Stimulated activated memory B cell treated with anti-CD40 and anti-IgM and Interleukin-4, amounts not matched to agents 10 μg/mL and 1 μg/mL and 100 μg/mL, for 72 hours (primary cell): Measurements from ENCODE around the gene NCOR1.

Source experiments
- ATAC-seq: fragments of 150-1000 bp; cut with Tn5 transposase; 2 replicates; pipeline ENCODE4 v1.10.0; 2021
- H3K27ac Mint-ChIP-seq: one replicate; pipeline ENCODE4 v1.8.0; 2022; ENCODE audit warnings: mild to moderate bottlenecking, mixed read lengths
- H3K27me3 Mint-ChIP-seq: one replicate; pipeline ENCODE4 v1.8.0; 2022; ENCODE audit warnings: mixed read lengths
- H3K36me3 Mint-ChIP-seq: one replicate; pipeline ENCODE4 v1.8.0; 2022; ENCODE audit warnings: mixed read lengths
- H3K4me1 Mint-ChIP-seq: one replicate; pipeline ENCODE4 v1.8.0; 2022; ENCODE audit warnings: mixed read lengths
- H3K4me3 Mint-ChIP-seq: one replicate; pipeline ENCODE4 v1.8.0; 2022; ENCODE audit warnings: mild to moderate bottlenecking, moderate library complexity, mixed read lengths
- H3K9me3 Mint-ChIP-seq: one replicate; pipeline ENCODE4 v1.8.0; 2022; ENCODE audit warnings: mixed read lengths

Gene NCOR1

DNA sequence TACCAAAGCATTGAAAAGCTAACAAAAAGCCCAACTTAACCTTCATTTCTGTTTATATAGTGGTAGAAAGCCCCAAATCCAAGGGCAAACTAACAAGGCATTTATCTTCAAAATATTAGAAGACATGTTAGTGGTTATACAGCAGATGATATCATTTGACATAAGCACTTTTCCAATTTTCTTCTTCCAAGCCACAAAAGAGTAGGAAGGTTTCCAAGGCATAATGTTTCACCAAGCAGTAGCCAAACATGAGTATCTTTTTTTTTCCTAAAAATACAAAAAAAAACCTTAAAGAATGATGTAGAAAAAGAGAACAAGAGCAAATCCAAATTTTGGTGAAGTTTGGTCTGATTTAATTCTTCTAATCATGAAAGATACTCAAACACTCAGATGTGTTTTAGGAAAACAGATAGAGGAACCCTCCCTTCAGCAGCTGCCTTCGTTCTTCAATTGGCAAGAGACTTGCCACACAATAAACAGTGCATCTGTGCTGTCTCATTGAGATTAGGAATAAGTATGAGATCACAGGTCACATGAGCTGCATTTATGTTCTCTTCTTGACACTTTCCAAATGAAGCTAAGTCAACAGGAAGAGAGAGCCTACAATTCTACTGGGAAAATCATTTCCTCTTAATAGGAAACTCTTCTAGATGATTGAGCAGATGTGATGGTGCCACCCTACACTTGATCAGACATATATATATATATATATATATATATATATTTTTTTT is 109.0 kb downstream of the NCOR1 start:
- H3K4me1 Mint-ChIP-seq = no peaks in the 10 kb centered on the region
- ATAC-seq = no peak
- H3K9me3 Mint-ChIP-seq = no peaks in the 10 kb centered on the region
- no peak overlapping the region for H3K4me3 Mint-ChIP-seq
- no peak overlapping the region for H3K27ac Mint-ChIP-seq
- no peaks in the 10 kb centered on the region for H3K27me3 Mint-ChIP-seq
- peaks cover 47% of the 10 kb centered on the region for H3K36me3 Mint-ChIP-seq

DNA sequence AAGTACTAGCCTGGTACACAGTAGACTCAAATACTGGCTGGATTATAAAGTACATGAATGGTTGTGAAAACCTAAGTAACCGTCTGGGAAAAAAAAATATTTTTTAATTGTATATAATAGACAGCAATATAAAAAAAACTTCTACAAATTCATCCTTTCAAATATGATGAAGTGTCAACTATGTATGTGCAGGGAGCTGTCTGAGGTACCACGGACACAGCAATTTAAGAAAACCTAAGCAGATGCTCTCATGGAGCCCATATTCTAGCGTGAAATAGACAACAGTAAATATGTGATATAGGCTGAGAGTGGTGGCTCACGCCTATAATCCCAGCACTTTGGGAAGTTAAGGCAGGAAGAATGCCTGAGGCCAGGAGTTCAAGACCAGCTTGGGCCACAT is 111.1 kb downstream of the NCOR1 start:
- ATAC-seq = no peak
- H3K4me3 Mint-ChIP-seq = no peak overlapping the region
- peaks cover 53% of the 10 kb centered on the region for H3K36me3 Mint-ChIP-seq
- H3K27me3 Mint-ChIP-seq = no peaks in the 10 kb centered on the region
- no peaks in the 10 kb centered on the region for H3K9me3 Mint-ChIP-seq
- no peaks in the 10 kb centered on the region for H3K4me1 Mint-ChIP-seq
- no peak overlapping the region for H3K27ac Mint-ChIP-seq

DNA sequence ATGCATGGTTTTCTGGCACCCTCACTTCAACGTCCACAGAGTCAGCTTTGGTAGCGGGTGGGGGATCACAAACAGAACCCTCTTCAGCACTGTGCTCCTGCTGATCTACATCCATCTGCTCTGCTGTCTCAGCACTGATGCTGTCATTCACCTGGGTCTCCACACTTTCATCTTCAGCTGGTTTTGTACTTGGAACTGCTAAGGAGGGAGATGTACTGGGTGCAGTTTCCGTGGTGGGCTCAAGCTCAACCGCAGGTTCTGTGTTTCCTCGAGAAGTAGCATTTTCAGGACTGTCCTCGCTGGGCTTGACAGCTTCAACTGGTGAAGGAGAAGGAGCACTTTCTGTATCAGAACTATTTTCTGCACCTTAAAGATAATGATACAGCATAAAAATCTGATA is 113.9 kb downstream of the NCOR1 start:
- Mint-ChIP-seq H3K4me1 (no peaks in the 10 kb centered on the region), H3K9me3 (no peaks in the 10 kb centered on the region), H3K36me3 (peaks cover 63% of the 10 kb centered on the region), H3K27ac (no peak overlapping the region), H3K4me3 (no peak overlapping the region), H3K27me3 (no peaks in the 10 kb centered on the region)
- no peak for ATAC-seq

DNA sequence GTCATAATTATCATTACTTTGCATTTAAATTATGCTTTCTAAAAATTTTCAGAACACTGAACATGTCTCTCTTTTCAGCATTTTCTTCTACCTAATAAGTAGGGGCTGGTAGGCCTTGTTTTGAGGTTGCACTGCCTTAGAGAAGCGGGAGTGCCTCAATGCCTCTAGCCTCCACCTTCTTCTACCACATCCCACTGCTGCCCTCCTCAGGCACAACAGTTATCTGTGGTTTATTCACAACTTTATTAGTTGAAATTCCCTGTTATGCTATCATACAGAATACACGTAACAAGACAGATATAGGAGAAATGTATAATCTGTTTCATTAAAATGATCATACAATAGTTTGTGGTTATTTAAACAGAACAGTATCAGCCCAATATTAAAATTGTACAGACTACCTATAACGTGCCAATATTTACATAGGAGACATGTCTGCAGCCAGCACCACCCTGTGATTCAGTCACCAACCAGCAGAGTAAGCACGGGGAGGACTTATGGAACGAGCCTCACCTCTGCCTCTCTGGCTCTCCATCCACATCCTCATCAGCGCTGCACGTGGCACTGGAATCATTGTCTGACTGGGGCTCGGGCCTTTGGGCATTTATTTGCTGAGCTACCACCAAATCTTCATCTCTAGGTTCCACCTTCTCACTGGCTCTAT is 114.5 kb downstream of the NCOR1 start:
- no peak for ATAC-seq
- no peaks in the 10 kb centered on the region for H3K4me1 Mint-ChIP-seq
- peaks cover 63% of the 10 kb centered on the region for H3K36me3 Mint-ChIP-seq
- H3K27ac Mint-ChIP-seq = no peak overlapping the region
- H3K27me3 Mint-ChIP-seq = no peaks in the 10 kb centered on the region
- H3K4me3 Mint-ChIP-seq = no peak overlapping the region
- no peaks in the 10 kb centered on the region for H3K9me3 Mint-ChIP-seq

DNA sequence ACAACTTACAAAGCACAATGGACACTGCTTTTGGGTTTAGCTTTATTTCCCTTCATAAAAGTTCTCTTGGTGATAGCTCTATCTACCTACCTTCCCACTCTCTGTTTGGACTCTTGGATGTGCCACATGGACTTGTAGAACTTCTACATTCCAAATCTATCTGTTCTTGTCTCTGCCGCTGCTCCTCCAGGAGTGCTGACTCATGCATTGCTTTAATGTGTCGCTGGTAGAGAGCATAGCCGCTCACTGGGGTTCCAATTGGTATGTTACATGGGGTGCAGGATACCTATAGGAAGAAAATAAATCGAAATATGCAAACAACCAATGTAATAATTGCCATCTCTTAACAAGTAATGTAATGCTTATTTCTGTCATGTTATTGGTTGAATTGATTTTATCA is 123.6 kb downstream of the NCOR1 start:
- H3K4me3 Mint-ChIP-seq = no peak overlapping the region
- H3K27ac Mint-ChIP-seq = no peak overlapping the region
- no peaks in the 10 kb centered on the region for H3K27me3 Mint-ChIP-seq
- peaks cover 4% of the 10 kb centered on the region for H3K4me1 Mint-ChIP-seq
- ATAC-seq = no peak
- no peaks in the 10 kb centered on the region for H3K9me3 Mint-ChIP-seq
- peaks cover 35% of the 10 kb centered on the region for H3K36me3 Mint-ChIP-seq

DNA sequence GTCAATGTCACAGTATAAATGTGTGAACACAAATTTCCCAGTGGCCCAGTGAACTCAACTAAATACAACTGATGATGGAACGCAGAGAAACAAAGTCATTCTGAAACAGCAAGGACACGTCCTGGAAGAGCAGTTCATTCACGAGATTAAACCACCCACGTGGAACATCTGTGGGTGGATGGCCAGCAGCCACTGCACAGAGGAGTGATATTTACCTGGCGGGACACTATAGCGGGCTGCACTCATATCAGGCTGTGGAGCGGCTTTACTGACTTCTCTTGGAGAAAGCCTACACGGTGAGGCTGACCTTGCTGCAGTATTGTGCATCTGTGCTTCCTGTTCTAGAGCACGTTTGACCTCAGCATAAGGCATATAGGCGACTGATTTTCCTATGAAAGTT is 128.4 kb downstream of the NCOR1 start:
- H3K27me3 Mint-ChIP-seq = no peaks in the 10 kb centered on the region
- no peak overlapping the region for H3K4me3 Mint-ChIP-seq
- ATAC-seq = no peak
- peaks cover 54% of the 10 kb centered on the region for H3K36me3 Mint-ChIP-seq
- H3K9me3 Mint-ChIP-seq = no peaks in the 10 kb centered on the region
- H3K27ac Mint-ChIP-seq = no peak overlapping the region
- H3K4me1 Mint-ChIP-seq = peaks cover 7% of the 10 kb centered on the region

DNA sequence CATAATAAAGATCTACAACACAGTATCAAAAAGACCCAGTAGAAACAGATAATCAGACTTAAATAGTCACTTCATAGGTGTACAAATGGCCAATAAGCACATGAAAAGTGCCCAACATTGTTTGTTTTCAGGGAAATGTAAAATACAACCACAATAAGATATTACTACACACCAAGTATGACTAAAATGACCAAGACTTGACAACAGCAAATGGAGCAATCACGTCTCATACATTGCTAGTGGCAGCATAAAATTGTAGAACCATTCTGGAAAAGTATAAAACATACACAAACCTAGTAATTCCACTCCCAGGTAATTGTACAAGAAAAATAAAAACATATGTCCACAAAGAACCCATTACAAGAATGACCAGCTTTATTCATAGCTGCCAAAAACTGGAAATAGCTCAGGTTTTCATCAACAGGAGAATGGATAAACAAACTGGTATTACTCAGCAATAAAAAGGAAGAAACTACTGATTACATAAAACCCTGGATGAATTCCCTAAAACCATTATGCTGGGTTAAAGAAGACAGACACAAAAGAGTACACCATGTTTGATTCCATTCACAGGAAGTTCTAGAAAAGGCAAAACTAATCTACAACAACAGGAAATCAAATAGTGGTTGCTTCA is 130.2 kb downstream of the NCOR1 start:
- Mint-ChIP-seq H3K27ac (peak overlapping the region; percentile 6), H3K4me3 (no peak overlapping the region), H3K36me3 (peaks cover 57% of the 10 kb centered on the region), H3K9me3 (no peaks in the 10 kb centered on the region), H3K27me3 (no peaks in the 10 kb centered on the region), H3K4me1 (peaks cover 7% of the 10 kb centered on the region)
- no peak for ATAC-seq

DNA sequence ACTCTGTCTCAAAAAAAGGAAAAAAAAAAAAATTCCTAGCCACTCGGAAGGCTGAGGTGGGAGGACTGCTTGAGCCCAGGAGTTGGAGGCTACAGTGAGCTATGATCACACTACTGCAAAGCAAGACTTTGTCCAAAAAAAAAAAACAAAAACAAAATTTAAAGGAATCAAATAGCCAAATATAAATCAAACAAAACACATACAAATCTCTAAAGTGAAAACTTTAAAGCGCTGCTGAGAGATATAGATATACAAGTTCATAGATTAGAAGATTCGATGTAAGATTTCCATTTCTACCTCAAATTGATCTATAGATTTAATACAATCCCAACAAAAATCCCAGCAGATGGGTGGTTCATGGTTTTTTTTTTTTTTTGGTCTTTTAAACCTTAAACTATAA is 132.1 kb downstream of the NCOR1 start:
- H3K9me3 Mint-ChIP-seq = no peaks in the 10 kb centered on the region
- no peak overlapping the region for H3K27ac Mint-ChIP-seq
- H3K27me3 Mint-ChIP-seq = no peaks in the 10 kb centered on the region
- H3K4me3 Mint-ChIP-seq = no peak overlapping the region
- no peak for ATAC-seq
- H3K36me3 Mint-ChIP-seq = peaks cover 76% of the 10 kb centered on the region
- peaks cover 7% of the 10 kb centered on the region for H3K4me1 Mint-ChIP-seq

DNA sequence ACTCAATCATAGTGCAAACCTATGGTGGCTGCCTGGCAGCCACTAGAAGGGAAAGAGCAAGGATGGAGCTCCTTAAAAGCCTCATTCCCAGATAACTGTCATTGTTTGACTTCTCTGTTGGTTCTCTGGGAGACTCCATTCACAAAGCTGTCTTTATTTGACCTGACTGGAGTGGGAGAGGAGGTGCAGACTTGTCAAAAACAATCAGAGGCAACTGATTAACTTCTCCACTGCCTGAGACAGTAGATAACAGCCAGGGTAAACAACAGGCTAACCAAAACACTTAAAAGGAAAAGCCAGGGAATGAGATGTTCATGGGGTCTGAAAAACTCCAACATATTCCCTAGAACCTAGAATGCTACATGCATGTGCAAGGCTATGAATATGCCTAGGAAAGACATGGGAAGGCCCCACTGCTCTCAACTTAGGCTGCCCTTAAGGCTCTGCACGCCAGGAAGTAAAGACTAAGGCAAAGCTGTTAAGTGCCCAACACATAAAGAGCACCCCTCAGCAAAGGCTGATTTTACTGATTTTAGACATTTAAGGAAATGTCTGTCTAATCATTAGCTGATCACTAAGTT is 133.7 kb downstream of the NCOR1 start:
- H3K9me3 Mint-ChIP-seq = no peaks in the 10 kb centered on the region

DNA sequence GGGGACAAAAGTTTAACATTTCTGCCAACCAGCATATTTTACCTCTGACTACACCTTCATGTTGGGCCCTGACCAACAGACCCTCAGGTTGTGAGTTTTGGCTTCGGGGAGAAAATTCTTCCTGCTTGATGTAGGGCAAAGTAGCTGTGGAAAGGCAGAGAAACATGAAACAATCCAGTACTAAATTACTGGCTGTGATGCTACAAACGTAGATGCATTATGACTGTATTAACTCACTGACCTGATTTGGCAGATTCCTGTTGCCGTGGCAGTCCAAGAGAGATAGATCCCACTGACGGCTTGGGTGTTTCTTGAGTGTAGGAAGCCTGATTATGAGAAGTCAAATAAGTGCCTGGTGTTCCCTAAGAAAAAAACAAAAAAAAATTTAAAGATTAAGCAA is 135.0 kb downstream of the NCOR1 start:
- Mint-ChIP-seq H3K4me3 (no peak overlapping the region), H3K36me3 (peaks cover 67% of the 10 kb centered on the region)

More for the DNA sequence above, 133.7 kb downstream of the NCOR1 start:
- no peak overlapping the region for H3K27ac Mint-ChIP-seq
- no peak overlapping the region for H3K4me3 Mint-ChIP-seq
- peaks cover 1% of the 10 kb centered on the region for H3K4me1 Mint-ChIP-seq
- ATAC-seq = no peak
- H3K27me3 Mint-ChIP-seq = no peaks in the 10 kb centered on the region
- H3K36me3 Mint-ChIP-seq = peaks cover 79% of the 10 kb centered on the region

DNA sequence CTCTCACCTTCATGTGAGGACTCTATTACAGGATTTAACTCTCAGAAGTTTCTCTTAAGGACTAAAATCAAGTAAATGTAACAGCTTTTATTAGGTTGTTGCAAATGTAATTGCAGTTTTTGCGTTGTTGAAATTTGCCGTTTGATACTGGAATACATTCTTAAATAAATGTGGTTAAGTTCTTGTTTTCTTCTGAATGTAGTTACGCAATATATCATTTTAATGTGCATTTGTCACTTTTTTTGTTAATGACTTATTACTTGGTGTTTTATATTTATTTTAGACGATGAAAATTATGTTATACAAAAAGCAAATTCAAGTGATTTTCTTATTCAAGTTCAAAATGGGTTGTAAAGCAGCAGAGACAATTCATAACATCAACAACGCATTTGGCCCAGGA is 139.4 kb downstream of the NCOR1 start:
- Mint-ChIP-seq H3K4me1 (no peaks in the 10 kb centered on the region), H3K9me3 (no peaks in the 10 kb centered on the region), H3K27me3 (no peaks in the 10 kb centered on the region), H3K36me3 (peaks cover 49% of the 10 kb centered on the region), H3K27ac (no peak overlapping the region), H3K4me3 (no peak overlapping the region)
- ATAC-seq = no peak

More for the DNA sequence above, 135.0 kb downstream of the NCOR1 start:
- H3K9me3 Mint-ChIP-seq = no peaks in the 10 kb centered on the region
- no peaks in the 10 kb centered on the region for H3K27me3 Mint-ChIP-seq
- ATAC-seq = no peak
- no peak overlapping the region for H3K27ac Mint-ChIP-seq
- H3K4me1 Mint-ChIP-seq = no peaks in the 10 kb centered on the region

DNA sequence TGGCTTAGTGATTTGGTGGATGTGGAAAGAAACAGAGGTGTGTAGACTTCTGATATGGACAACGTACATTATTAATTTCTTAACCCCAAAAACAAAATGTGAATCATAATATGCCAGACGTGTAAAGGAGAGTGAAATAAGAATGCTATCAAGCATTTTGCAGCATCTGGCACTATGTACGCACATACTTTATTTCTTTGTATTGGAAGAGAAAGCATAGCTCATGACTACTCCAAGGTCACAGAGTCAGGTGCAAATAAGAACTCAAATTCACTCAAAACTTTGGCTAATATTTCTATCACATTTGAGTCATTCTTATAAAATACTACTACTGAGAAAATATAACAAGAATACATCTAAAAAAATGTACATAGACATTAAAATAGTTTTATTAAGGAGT is 140.9 kb downstream of the NCOR1 start:
- ATAC-seq = no peak
- H3K4me1 Mint-ChIP-seq = no peaks in the 10 kb centered on the region
- no peak overlapping the region for H3K4me3 Mint-ChIP-seq
- peaks cover 57% of the 10 kb centered on the region for H3K36me3 Mint-ChIP-seq
- H3K27me3 Mint-ChIP-seq = no peaks in the 10 kb centered on the region
- no peaks in the 10 kb centered on the region for H3K9me3 Mint-ChIP-seq
- H3K27ac Mint-ChIP-seq = no peak overlapping the region

DNA sequence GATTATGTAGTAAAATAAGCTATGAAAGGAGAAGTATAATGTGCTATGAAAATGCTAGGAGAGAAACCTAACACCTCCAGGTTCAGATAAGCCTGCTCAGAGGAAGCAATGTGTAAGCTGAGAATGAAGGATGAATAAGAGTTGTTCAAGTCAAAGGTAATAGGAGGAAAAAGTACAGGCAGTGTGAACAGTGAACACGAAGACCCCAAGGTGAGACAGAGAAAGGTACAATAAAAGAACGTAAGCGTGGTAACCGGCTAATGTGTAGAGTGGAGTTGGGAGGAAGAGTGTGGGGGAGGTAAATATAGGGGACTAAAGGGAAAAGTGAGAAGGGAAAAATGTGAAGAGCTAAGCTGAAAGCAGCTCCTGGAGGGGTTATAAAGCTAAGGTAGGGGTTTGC is 141.5 kb downstream of the NCOR1 start:
- no peak for ATAC-seq
- Mint-ChIP-seq H3K27ac (no peak overlapping the region), H3K36me3 (peaks cover 57% of the 10 kb centered on the region), H3K4me1 (no peaks in the 10 kb centered on the region), H3K27me3 (no peaks in the 10 kb centered on the region), H3K9me3 (no peaks in the 10 kb centered on the region), H3K4me3 (no peak overlapping the region)

DNA sequence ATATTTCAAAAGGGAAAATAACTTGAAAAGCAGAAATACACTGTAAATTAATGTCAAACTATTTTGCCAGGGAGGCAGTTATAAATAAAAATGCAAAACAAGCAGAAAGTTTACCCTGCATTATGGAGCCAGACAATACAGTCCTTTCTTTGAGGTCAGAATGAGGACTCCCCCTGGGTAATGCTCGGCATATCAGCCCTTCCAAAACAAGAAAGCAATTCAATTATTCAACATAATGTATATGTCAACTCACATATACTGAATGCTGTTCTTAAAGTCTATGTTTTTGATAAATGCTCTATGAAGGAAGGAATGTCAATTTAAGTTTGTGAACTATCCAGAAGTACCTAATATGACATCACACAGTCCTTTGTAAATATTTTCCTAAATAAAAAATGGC is 143.3 kb downstream of the NCOR1 start:
- Mint-ChIP-seq H3K27ac (no peak overlapping the region), H3K4me3 (no peak overlapping the region), H3K4me1 (no peaks in the 10 kb centered on the region), H3K27me3 (no peaks in the 10 kb centered on the region), H3K36me3 (peaks cover 57% of the 10 kb centered on the region), H3K9me3 (no peaks in the 10 kb centered on the region)
- ATAC-seq = no peak

DNA sequence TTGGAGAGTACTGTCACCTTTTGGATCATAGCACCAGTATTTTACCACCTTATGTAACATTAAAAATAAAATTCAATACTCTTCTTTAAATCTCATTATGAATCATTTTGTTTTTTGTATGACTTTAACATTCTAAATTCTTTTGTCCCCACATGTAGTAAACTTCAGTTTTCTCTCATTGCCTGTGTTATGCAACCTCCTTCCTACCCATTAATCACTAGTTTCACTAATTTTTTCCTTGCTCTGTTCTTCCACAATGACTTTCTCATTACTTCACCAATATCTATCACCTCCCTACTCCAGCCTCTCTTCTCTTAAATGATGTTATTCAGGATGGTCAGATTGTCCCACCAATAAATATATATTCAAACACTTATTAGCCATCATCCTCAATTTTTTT is 147.0 kb downstream of the NCOR1 start:
- Mint-ChIP-seq H3K4me1 (no peaks in the 10 kb centered on the region), H3K36me3 (peaks cover 75% of the 10 kb centered on the region), H3K27ac (no peak overlapping the region), H3K27me3 (no peaks in the 10 kb centered on the region), H3K4me3 (no peak overlapping the region), H3K9me3 (no peaks in the 10 kb centered on the region)
- no peak for ATAC-seq

DNA sequence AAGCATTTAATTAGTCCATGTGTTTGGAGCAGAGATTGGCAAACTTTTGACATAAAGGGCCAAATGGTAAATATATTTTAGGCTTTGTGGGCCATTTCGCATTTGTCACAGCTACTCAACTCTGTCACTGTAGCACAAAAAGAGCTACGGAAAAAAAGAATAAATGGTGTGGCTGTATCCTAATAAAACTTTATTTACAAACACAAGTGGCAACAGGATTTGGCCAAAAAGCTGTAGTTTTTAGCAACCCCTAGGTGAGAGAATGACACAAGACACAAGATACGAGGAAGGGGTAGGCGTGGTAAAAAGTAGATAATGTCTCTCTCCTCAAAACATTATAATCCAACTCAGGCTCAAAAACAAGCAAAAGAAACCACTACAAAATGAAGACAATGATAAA is 149.2 kb downstream of the NCOR1 start:
- ATAC-seq = no peak
- Mint-ChIP-seq H3K36me3 (peaks cover 89% of the 10 kb centered on the region), H3K27me3 (no peaks in the 10 kb centered on the region), H3K4me1 (no peaks in the 10 kb centered on the region), H3K9me3 (no peaks in the 10 kb centered on the region), H3K27ac (no peak overlapping the region), H3K4me3 (no peak overlapping the region)
